Sigmoid colon (tissue), 7 donors: ENCODE data around the gene AMD1. TPM values are rescaled to one million over a fixed set of nuclear protein-coding genes. Genes with fewer than 3 reads are reported as not detected.
A peak's percentile ranks its signal among the peaks of the same experiment; 100 is the strongest.

Source experiments
- DNase-seq: peaks from one replicate; pipeline ENCODE4 v3.0.0-alpha.2; 2019
- H3K27ac ChIP-seq, 4 donors: fragments of 200-600 bp; sonication (generic); one replicate each; pipeline ENCODE4 v1.5.1; 2016 to 2019; ENCODE audit warnings: mild to moderate bottlenecking in 1 of 4
- H3K27me3 ChIP-seq, 3 donors: fragments of 200-600 bp; sonication (generic); one replicate each; pipeline ENCODE4 v1.5.1; 2019; ENCODE audit warnings: mild to moderate bottlenecking in 1 of 3
- H3K36me3 ChIP-seq, 4 donors: fragments of 200-600 bp; sonication (generic); one replicate each; pipeline ENCODE4 v1.5.1; 2016 to 2019
- H3K4me1 ChIP-seq, 4 donors: fragments of 200-600 bp; sonication (generic); one replicate each; pipeline ENCODE4 v1.5.1; 2017 to 2019
- H3K4me3 ChIP-seq, 4 donors: fragments of 200-600 bp; sonication (generic); one replicate each; pipeline ENCODE4 v1.5.1; 2017 to 2019; ENCODE audit warnings: mild to moderate bottlenecking in 2 of 4, moderate library complexity in 1 of 4
- H3K9me3 ChIP-seq, 4 donors: fragments of 200-600 bp in 3 of 4; sonication (generic) in 3 of 4; one replicate each; pipeline versions ENCODE4 v1.5.1 to v1.6.1; 2013 to 2019
- CTCF ChIP-seq, 4 experiments: fragments of 450-650 bp in 3 of 4; fragments of 200-600 bp in 1 of 4; IDR thresholded peaks; one replicate each; pipeline ENCODE4 v1.5.1; 2016 to 2019; ENCODE audit warnings: antibody characterized with exemption in 4 of 4, mild to moderate bottlenecking in 3 of 4, moderate library complexity in 2 of 4
- EP300 ChIP-seq, 4 donors: sonication (generic); formaldehyde crosslinking; IDR thresholded peaks; one replicate each; pipeline ENCODE4 v1.6.1; 2017; ENCODE audit warnings: antibody characterized with exemption in 4 of 4
- POLR2A ChIP-seq, 2 donors: fragments of 450-650 bp; IDR thresholded peaks; one replicate each; pipeline ENCODE4 v1.6.1; 2016; ENCODE audit warnings: antibody characterized with exemption in 2 of 2, mild to moderate bottlenecking in 2 of 2, moderate library complexity in 2 of 2
- POLR2AphosphoS5 ChIP-seq, 4 donors: sonication (generic); formaldehyde crosslinking; IDR thresholded peaks; one replicate each; pipeline ENCODE4 v1.6.1; 2017; ENCODE audit warnings: antibody characterized with exemption in 4 of 4
- WGBS, 2 donors: extraction: QIAGEN DNeasy Blood & Tissue Kit; methylation state at CpG; one replicate each; pipeline ENCODE4 v1.1.7; 2013; 5-methylcytosine and 5-hydroxymethylcytosine counted together
- intact Hi-C: fragments of 100-400 bp; cut with DNase I; formaldehyde crosslinking; loops from one replicate; pipeline ENCODE4 v1.15.1; 2023
- polyA plus RNA-seq, 3 donors: library from polyadenylated mRNA; stranded (reverse); fragments of 200-250 nt; gene quantifications; one replicate each; pipeline ENCODE4 v1.2.3, GENCODE V29; 2013
- total RNA-seq, 4 donors: library from RNA; depleted of rRNA; stranded (reverse); fragments of >200 nt; gene quantifications; one replicate each; pipeline ENCODE4 v1.1.0, GENCODE V29; 2016
- donor health status: healthy with polysubstance abuse.
- donor health status: Bipolar disorder and iron deficiency.
- donor health status: healthy.

AMD1 gene
- 10 to 100 TPM; 44.6 to 74.2 (median 71.4) TPM for total RNA-seq
- 10 to 100 TPM; 45.0 to 64.7 (median 45.3) TPM for polyA plus RNA-seq

- Histone ChIP-seq H3K4me3 (peak within 1 kb of the TSS; percentile 72 to 96 (median 90)), H3K27me3 (no peaks in the 10 kb centered on the region), H3K9me3 (no peaks in the 10 kb centered on the region), H3K27ac (peak within 1 kb of the TSS; percentile 94 to 99 (median 98)), H3K4me1 (peaks cover 0 to 36% (median 28%) of the 10 kb centered on the region in 4 donors), H3K36me3 (no peaks in the 10 kb centered on the region)
- TF ChIP-seq CTCF (IDR thresholded peaks at IDR 0.05) (no peak), POLR2A (IDR thresholded peaks at IDR 0.05) (peak; percentile 99), EP300 (IDR thresholded peaks at IDR 0.05) (peak in 1 of 4 donors; percentile 32), POLR2AphosphoS5 (IDR thresholded peaks at IDR 0.05) (peak; percentile 99 to 100 (median 100))
- intact Hi-C loops: loop anchor here (1.0 to 10.0 kb wide), 4 partner anchors 59 to 1179 kb away; partner anchors contain the start of genes AK9, CDK19, FIG4 and METTL24
- WGBS, 2 donors: 0% methylated on average over 59 of the region's 59 CpGs
- DNase-seq: peak; percentile 99
These were observed at the start of gene AMD1 for GRCh38 chr6:110873981-110874879. AMD1 (plus strand) TSS chr6:110874785; CDS start chr6:110875106, 321 bp downstream.

- DNase-seq: peak; percentile 72
- 66 to 67% methylated on average over 9 of the region's 9 CpGs for WGBS, 2 donors
These were observed 48.1 kb upstream of the AMD1 start for GRCh38 chr6:110826236-110827129.

GRCh38 chr6:110828396-110828795 is 46.2 kb upstream of the AMD1 start:
- no peaks in the 10 kb centered on the region for H3K27me3 ChIP-seq
- DNase-seq: no peak
- TF ChIP-seq EP300 (IDR thresholded peaks at IDR 0.05): no peak
- no peak for TF ChIP-seq CTCF (IDR thresholded peaks at IDR 0.05)
- TF ChIP-seq POLR2A (IDR thresholded peaks at IDR 0.05): no peak
- TF ChIP-seq POLR2AphosphoS5 (IDR thresholded peaks at IDR 0.05): no peak
- WGBS, 2 donors: 41 to 66% methylated on average over 1 of the region's 1 CpG
- no peaks in the 10 kb centered on the region for H3K36me3 ChIP-seq
- H3K4me3 ChIP-seq: no peak overlapping the region
- intact Hi-C loops: no loop called here
- H3K4me1 ChIP-seq: peaks cover 0 to 5% (median 3%) of the 10 kb centered on the region in 4 donors
- H3K27ac ChIP-seq: no peak overlapping the region
- no peaks in the 10 kb centered on the region for H3K9me3 ChIP-seq

More at GRCh38 chr6:110826236-110827129, 48.1 kb upstream of the AMD1 start:
- H3K36me3 ChIP-seq: no peaks in the 10 kb centered on the region
- H3K27ac ChIP-seq: peak overlapping the region in 3 of 4 donors; percentile 50
- H3K27me3 ChIP-seq: no peaks in the 10 kb centered on the region
- no peak for TF ChIP-seq CTCF (IDR thresholded peaks at IDR 0.05)
- no peak for TF ChIP-seq POLR2A (IDR thresholded peaks at IDR 0.05)
- peak in 1 of 4 donors; percentile 14 for TF ChIP-seq POLR2AphosphoS5 (IDR thresholded peaks at IDR 0.05)
- no peak for TF ChIP-seq EP300 (IDR thresholded peaks at IDR 0.05)
- no peaks in the 10 kb centered on the region for H3K9me3 ChIP-seq
- H3K4me3 ChIP-seq: no peak overlapping the region
- intact Hi-C loops: no loop called here
- H3K4me1 ChIP-seq: peaks cover 0 to 22% (median 15%) of the 10 kb centered on the region in 4 donors

- Histone ChIP-seq H3K27me3 (no peaks in the 10 kb centered on the region), H3K9me3 (no peaks in the 10 kb centered on the region), H3K4me3 (no peak overlapping the region), H3K27ac (no peak overlapping the region), H3K36me3 (no peaks in the 10 kb centered on the region), H3K4me1 (peaks cover 0 to 5% (median 1%) of the 10 kb centered on the region in 4 donors)
- TF ChIP-seq POLR2AphosphoS5 (IDR thresholded peaks at IDR 0.05): no peak
- 93 to 94% methylated on average over 6 of the region's 6 CpGs for WGBS, 2 donors
- intact Hi-C loops: no loop called here
- no peak for DNase-seq
These were observed 43.2 kb upstream of the AMD1 start for GRCh38 chr6:110831405-110831804.
